Transverse colon (tissue), 3 donors: ENCODE results near the gene DOCK9.

Source experiments
- EP300 ChIP-seq: sonication (generic); formaldehyde crosslinking; IDR thresholded peaks from one replicate; pipeline ENCODE4 v1.6.1; 2017; ENCODE audit warnings: antibody characterized with exemption, low read depth
- TF ChIP-seq, protein P1 (sequence below), 5 experiments: fragments of 200-600 bp in 3 of 5; fragments of 450-650 bp in 2 of 5; sonication (generic) in 3 of 5; IDR thresholded peaks; 1 replicate in 2 of 5; 2 replicates in 3 of 5; pipeline ENCODE4 v1.5.1; 2016 to 2017; ENCODE audit warnings: antibody characterized with exemption in 5 of 5, inconsistent platforms in 3 of 5, mild to moderate bottlenecking in 2 of 5, moderate library complexity in 1 of 5

DNA sequence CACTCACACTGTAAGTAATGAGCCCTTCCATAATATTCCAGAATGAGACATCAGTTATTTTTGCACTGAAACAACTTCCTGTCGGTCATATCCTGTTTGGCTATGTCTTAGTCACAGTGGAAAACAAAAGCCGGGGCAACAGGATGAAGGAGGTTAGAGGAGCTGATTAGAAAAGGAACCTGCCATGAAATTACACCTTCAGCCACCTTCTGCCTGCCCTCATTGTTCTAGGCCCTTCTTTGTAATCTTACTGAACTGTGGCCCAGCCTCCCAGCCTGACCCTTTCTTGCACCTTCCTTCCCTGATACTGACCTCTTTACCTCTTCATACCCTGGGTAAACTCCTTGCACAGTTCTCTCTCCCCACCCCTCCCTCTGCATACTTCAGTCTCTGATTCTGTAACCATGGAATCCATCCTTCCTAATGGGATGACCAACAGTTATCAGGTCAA is 67.3 kb downstream of the DOCK9 start:
- TF ChIP-seq, protein P1, sequence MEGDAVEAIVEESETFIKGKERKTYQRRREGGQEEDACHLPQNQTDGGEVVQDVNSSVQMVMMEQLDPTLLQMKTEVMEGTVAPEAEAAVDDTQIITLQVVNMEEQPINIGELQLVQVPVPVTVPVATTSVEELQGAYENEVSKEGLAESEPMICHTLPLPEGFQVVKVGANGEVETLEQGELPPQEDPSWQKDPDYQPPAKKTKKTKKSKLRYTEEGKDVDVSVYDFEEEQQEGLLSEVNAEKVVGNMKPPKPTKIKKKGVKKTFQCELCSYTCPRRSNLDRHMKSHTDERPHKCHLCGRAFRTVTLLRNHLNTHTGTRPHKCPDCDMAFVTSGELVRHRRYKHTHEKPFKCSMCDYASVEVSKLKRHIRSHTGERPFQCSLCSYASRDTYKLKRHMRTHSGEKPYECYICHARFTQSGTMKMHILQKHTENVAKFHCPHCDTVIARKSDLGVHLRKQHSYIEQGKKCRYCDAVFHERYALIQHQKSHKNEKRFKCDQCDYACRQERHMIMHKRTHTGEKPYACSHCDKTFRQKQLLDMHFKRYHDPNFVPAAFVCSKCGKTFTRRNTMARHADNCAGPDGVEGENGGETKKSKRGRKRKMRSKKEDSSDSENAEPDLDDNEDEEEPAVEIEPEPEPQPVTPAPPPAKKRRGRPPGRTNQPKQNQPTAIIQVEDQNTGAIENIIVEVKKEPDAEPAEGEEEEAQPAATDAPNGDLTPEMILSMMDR (IDR thresholded peaks at IDR 0.05) = no peak
- TF ChIP-seq EP300 = no peak
